NCI-H1092 treated with DMSO at 0.1 percent for 48 hours (cell line): ENCODE measurements around the gene A2ML1.
"Not testable (repeated sequence)": the region's sequence is repeated elsewhere in the genome, so short reads cannot be mapped to it uniquely, and the experiment has no call there.

Experiments
- DNase-seq: peaks from one replicate; lab custom pipeline; 2025; lab: John Stamatoyannopoulos, UW

A2ML1 gene

DNA sequence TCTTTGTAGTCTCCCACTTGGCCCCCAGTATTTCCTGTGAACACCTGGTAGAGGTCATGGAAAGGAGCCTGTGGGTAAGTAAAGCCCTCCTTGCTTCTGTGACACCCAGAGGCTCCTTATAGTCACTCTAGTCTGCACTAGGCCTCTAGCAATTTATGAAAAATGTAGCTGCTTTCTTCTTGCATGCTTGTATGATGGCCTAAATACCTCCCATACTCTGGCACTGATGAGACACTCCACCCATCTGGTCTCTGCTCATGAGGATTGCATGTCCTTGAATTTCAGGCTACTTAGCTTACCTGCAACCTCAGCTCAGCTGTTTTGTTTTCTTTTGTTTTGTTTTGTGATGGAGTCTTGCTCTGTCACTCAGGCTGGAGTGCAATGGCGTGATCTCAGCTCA lies 4.6 kb upstream of the A2ML1 start:
- DNase-seq, result no peak

- no peak for DNase-seq
Observed at GRCh38 chr12:8818526-8818925, 3.9 kb upstream of the A2ML1 start.

GRCh38 chr12:8819666-8819980 lies 2.8 kb upstream of the A2ML1 start:
- DNase-seq, result no peak

DNA sequence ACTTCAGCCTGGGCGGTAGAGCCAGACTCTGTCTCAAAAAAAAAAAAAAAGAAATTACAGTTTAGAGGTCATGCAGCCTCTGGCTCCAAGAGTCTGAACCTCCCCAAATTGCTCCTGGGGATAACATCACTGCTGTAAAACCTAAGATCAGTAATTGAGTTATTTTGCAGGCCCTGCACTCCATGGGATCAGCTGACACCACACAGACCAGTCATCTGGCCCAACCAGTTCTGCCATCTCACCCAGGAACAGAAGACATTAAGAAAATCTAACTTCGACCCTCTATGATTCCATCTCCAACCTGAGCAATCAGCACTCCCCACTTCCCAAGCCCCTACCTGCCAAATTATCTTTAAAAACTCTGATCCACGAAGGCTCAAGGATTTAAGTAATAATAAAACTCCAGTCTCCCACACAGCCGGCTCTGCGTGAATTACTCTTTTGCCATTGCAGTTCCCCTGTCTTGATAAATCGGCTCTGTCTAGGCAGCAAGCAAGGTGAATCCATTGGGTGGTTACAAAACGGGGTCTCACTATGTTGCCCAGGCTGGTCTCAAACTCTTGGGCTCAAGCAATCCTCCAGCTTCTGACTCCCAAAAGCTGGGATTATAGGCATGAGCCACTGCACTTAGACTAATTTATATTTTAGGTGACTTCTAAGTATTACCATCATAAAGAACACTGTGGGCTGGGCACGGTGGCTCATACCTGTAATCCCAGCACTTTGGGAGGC lies 1.6 kb upstream of the A2ML1 start:
- DNase-seq, result not testable (repeated sequence)

GRCh38 chr12:8821591-8821990 lies 830 bp upstream of the A2ML1 start:
- no peak for DNase-seq

DNA sequence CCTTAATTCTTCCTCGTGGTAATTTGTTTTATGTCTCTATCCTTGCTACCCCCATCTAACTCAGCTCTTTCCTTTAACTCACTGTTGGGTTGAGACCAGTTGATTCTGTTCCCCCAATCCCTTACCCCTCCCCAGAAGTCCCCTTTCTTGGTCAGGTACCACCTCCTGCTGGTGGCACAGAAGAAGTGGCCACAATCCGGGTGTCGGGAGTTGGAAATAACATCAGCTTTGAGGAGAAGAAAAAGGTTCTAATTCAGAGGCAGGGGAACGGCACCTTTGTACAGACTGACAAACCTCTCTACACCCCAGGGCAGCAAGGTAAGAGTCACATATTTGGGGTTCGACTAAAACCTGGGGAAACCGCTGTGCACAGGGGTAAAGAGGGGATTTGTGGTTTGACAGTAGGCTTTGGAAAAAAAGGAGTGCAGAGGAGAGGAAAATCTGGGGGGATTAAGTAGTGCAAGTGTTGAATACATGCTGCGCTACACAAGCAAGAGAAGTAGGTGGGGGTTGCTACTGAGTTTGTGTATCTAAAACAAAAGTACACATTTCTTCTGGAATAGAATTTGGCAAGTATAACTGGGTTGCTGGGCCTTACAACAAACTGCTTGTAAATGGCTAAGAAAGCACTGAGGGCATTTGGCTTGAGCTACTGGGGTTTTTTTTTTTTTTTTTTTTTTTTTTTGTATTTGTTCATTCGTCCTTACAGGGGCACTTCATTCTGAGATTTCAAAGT lies 1.3 kb downstream of the A2ML1 start:
- DNase-seq, result no peak

DNA sequence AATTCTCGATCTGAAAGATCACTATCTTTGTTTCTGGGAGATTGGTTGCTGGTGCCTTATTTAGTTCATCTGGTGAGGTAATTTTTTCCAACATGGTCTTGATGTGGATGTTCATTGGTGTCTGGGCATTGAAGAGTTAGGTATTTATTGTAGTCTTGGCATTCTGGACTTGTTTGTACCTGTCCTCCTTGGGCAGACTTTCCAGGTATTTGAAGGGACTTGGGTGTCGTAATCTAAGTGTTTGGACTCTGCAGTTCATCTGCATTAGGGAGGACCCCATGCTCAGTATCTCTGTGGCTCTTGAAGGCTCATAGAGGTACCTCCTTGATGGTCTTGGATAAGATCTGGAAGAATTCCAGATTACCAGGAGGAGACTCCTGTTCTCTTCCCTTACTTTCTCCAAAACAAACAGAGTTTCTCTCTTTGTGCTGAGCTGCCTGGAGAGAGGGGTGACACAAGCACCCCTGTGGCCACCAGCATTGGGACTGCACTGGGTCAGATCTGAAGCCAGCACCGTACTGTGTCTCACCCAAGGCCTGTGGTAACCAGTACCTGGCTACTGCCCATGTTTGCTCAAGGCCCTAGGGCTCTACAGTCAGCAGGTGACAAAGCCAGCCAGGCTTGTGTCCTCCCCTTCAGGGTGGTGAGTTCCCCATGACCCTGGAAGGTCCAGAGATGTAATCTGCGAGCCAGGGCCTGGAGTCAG lies 5.3 kb downstream of the A2ML1 start:
- no peak for DNase-seq

- no peak for DNase-seq
Observed at GRCh38 chr12:8828257-8829124, 6.1 kb downstream of the A2ML1 start.

- no peak for DNase-seq
Observed at GRCh38 chr12:8829125-8829518, 6.7 kb downstream of the A2ML1 start.

DNA sequence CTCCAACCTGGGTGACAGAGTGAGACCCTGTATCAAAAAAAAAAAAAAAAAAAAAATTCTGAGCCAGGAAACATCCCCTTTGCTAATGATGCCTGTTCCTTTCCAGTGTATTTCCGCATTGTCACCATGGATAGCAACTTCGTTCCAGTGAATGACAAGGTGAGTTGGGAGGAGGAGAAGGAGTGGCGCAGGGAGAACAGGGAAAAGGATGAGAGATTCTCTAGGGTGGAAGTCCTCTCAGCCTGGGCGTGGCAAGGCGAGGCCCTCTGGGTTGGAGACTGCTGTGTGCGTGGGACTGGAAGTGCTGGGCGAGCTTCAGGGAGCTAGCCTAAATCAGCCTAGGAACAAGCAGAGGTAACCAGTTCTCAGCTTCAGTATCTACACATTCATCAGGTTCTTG lies 7.2 kb downstream of the A2ML1 start:
- no peak for DNase-seq

DNA sequence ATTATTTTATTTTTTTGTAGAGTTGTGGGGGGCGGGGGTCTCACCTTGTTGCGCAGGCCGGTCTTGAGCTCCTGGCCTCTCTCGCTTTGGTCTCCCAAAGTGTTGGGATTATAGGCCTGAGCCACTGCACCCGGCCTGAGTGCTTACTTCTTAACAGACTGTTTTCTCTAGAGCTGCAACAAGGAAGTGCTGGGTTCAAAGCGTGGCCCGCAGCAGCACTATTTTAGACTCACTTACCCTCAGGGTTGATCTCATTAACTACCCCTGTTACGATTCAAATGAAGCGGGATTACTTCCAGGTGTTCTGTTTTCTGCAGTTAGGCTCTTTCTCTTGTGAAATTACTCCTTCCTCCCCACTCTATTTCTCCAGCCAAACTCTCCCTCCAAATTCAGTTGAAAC lies 8.7 kb downstream of the A2ML1 start:
- DNase-seq, result no peak

- DNase-seq, result no peak
Observed at GRCh38 chr12:8832500-8832899, 10.1 kb downstream of the A2ML1 start.

GRCh38 chr12:8834230-8834629 lies 11.8 kb downstream of the A2ML1 start:
- DNase-seq, result no peak

- DNase-seq, result no peak
Observed at GRCh38 chr12:8837291-8837690, 14.9 kb downstream of the A2ML1 start.

GRCh38 chr12:8840321-8840720 lies 17.9 kb downstream of the A2ML1 start:
- no peak for DNase-seq

- no peak for DNase-seq
Observed at GRCh38 chr12:8840938-8841633, 18.7 kb downstream of the A2ML1 start.

DNA sequence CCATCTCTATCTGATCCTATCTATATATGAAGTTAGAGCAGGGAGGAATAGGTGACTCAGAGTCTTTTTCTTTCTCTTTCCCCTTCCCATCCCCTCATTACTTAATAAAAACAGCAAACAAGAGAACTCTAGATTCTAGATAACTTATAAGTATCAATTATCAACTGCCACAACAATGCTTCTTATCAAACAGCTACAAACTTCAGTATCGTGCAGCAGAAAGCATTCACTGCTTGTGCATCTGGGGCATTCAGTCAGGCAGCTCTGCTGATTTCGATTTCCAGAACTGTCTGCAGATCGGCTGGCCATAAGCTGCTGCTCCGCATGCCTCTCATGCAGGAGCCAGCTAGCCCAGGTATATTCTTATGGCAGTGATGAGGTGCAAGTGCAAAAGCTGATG lies 19.4 kb downstream of the A2ML1 start:
- DNase-seq, result no peak

- DNase-seq, result no peak
Observed at GRCh38 chr12:8844665-8845064, 22.2 kb downstream of the A2ML1 start.

- no peak for DNase-seq
Observed at GRCh38 chr12:8846305-8846704, 23.9 kb downstream of the A2ML1 start.

GRCh38 chr12:8847435-8847834 lies 25.0 kb downstream of the A2ML1 start:
- DNase-seq, result no peak

GRCh38 chr12:8849876-8850275 lies 27.5 kb downstream of the A2ML1 start:
- DNase-seq, result no peak

- no peak for DNase-seq
Observed at GRCh38 chr12:8852119-8852518, 29.7 kb downstream of the A2ML1 start.
